ENCODE data around the gene SLAIN2.

DNA sequence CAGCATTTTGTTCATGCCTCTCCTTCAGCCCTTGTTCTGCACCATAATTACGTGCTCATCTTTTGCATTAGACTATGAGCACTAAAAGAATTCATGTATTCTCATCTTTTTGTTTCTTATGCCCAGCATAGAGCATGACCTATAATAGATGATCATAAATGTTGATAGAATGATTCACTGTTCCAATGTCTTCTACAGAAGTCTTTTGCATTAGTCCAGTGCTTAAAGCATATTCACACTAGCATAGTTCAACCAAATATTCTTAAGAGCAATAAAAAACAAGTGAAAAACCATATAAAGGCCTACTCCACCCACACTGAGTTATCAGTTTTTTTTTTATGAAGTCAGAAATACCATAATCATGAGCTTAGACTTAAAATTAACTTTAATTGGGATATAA is 105.3 kb downstream of the SLAIN2 start:
- TF ChIP-seq, protein P1, sequence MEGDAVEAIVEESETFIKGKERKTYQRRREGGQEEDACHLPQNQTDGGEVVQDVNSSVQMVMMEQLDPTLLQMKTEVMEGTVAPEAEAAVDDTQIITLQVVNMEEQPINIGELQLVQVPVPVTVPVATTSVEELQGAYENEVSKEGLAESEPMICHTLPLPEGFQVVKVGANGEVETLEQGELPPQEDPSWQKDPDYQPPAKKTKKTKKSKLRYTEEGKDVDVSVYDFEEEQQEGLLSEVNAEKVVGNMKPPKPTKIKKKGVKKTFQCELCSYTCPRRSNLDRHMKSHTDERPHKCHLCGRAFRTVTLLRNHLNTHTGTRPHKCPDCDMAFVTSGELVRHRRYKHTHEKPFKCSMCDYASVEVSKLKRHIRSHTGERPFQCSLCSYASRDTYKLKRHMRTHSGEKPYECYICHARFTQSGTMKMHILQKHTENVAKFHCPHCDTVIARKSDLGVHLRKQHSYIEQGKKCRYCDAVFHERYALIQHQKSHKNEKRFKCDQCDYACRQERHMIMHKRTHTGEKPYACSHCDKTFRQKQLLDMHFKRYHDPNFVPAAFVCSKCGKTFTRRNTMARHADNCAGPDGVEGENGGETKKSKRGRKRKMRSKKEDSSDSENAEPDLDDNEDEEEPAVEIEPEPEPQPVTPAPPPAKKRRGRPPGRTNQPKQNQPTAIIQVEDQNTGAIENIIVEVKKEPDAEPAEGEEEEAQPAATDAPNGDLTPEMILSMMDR (IDR thresholded peaks at IDR 0.05) = no peak
- TF ChIP-seq ZFX (IDR thresholded peaks at IDR 0.05; ENCODE audit: borderline replicate concordance) = no peak

Measured in 22Rv1 (cell line).